ENCODE data around the gene PITPNC1. TPM values are rescaled to one million over a fixed set of nuclear protein-coding genes. Genes with fewer than 3 reads are reported as not detected.

The PITPNC1 gene
- total and polyA plus RNA-seq, 8 donors, result 9.7 to 21.9 (median 11.3) TPM

DNA sequence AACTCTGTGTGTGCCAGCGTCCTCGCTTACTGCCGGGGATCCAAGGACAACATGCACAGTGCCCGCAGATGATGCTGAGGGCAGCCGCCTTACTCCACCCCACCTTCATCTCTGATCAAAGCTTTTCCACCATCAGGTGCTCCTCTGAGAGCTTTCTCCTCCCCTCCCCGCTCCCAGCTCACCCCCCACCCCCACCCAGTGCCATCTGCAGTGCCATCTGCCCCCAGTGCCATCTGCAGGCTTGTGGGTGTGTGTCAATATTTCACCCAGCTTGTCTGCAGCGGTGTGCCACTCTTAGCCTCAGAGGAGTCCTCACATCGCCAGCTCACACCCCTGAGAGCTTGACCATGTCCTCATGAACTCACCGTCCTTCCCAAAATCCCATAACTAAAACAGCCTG lies 242.5 kb downstream of the PITPNC1 start:
- intact Hi-C loops (cut with DNase I), result no loop called here
- no peaks in the 10 kb centered on the region for H3K4me1 ChIP-seq
- H3K36me3 ChIP-seq, result no peaks in the 10 kb centered on the region
- no peaks in the 10 kb centered on the region for H3K27me3 ChIP-seq
- no peak for DNase-seq
- no peak for ATAC-seq
- TF ChIP-seq, protein P1, sequence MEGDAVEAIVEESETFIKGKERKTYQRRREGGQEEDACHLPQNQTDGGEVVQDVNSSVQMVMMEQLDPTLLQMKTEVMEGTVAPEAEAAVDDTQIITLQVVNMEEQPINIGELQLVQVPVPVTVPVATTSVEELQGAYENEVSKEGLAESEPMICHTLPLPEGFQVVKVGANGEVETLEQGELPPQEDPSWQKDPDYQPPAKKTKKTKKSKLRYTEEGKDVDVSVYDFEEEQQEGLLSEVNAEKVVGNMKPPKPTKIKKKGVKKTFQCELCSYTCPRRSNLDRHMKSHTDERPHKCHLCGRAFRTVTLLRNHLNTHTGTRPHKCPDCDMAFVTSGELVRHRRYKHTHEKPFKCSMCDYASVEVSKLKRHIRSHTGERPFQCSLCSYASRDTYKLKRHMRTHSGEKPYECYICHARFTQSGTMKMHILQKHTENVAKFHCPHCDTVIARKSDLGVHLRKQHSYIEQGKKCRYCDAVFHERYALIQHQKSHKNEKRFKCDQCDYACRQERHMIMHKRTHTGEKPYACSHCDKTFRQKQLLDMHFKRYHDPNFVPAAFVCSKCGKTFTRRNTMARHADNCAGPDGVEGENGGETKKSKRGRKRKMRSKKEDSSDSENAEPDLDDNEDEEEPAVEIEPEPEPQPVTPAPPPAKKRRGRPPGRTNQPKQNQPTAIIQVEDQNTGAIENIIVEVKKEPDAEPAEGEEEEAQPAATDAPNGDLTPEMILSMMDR (IDR thresholded peaks at IDR 0.05), result no peak
- no peak overlapping the region for H3K27ac ChIP-seq
- no peaks in the 10 kb centered on the region for H3K9me3 ChIP-seq
- no peak overlapping the region for H3K4me3 ChIP-seq

DNA sequence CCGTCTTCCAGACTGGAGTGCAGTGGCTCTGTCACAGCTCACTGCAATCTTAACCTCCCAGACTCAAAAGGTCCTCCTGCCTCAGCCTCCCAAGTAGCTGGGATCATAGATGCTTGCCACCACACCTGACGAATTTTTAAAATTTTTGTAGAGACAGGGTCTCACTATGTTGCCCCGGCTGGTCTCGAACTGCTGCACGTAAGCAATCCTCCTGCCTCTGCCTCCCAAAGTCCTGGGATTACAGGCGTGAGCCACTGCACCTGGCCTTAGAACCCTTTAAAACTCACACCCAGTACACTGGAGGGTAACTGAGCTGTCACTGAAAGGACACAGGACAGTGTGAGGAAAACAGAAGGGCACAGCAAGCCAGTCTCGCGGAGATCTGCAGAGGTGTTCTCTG lies 243.0 kb downstream of the PITPNC1 start:
- intact Hi-C loops (cut with DNase I), result no loop called here
- Histone ChIP-seq H3K36me3 (no peaks in the 10 kb centered on the region), H3K27ac (no peak overlapping the region), H3K27me3 (no peaks in the 10 kb centered on the region), H3K4me1 (no peaks in the 10 kb centered on the region), H3K4me3 (no peak overlapping the region), H3K9me3 (no peaks in the 10 kb centered on the region)
- TF ChIP-seq, protein P1 (IDR thresholded peaks at IDR 0.05), result no peak
- no peak for ATAC-seq
- no peak for DNase-seq

DNA sequence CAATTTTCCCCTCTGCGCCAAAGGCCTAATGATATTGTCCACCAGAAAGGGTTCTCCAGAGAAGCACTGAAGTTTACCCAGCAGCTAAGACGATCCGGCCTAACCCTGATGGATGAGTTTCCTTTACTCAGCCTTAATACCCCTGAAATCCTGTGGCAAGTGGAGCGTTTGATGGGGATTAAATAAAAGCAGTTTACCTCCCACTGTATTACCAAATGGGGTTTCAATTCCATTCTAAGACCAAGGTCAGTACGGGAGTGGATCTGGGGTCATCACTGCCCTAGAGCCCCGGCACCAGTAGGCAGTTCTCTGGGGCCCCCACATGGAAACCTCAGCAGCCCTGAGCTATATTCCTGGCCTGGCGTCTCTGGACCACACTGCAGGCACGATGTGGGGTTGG lies 243.6 kb downstream of the PITPNC1 start:
- Histone ChIP-seq H3K27me3 (no peaks in the 10 kb centered on the region), H3K9me3 (no peaks in the 10 kb centered on the region), H3K4me3 (no peak overlapping the region), H3K4me1 (no peaks in the 10 kb centered on the region), H3K27ac (no peak overlapping the region), H3K36me3 (no peaks in the 10 kb centered on the region)
- intact Hi-C loops (cut with DNase I), result no loop called here
- ATAC-seq, result no peak
- DNase-seq, result no peak
- TF ChIP-seq, protein P1 (IDR thresholded peaks at IDR 0.05), result no peak

DNA sequence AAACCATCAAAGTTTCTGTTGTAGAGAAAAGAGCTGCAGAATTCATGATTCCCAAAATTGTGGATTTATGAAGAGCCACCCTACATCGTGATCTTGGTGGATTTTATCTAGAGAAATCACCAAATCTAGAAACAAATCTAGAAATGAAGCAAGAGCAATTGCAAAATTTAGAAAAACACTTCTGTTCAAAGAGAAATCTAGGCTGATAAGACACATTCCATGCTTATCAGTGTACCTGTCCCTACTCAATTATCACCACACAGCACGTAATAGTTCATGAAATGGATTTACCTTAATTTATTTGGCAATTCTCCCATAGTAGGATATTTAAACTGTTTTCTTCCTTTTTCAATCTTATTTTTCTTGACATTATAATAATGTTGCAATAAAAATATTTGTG lies 246.7 kb downstream of the PITPNC1 start:
- no peak for DNase-seq
- Histone ChIP-seq H3K27ac (no peak overlapping the region), H3K27me3 (no peaks in the 10 kb centered on the region), H3K4me1 (no peaks in the 10 kb centered on the region), H3K36me3 (no peaks in the 10 kb centered on the region), H3K9me3 (no peaks in the 10 kb centered on the region), H3K4me3 (no peak overlapping the region)
- no peak for ATAC-seq
- TF ChIP-seq, protein P1 (IDR thresholded peaks at IDR 0.05), result no peak
- intact Hi-C loops (cut with DNase I), result no loop called here

DNA sequence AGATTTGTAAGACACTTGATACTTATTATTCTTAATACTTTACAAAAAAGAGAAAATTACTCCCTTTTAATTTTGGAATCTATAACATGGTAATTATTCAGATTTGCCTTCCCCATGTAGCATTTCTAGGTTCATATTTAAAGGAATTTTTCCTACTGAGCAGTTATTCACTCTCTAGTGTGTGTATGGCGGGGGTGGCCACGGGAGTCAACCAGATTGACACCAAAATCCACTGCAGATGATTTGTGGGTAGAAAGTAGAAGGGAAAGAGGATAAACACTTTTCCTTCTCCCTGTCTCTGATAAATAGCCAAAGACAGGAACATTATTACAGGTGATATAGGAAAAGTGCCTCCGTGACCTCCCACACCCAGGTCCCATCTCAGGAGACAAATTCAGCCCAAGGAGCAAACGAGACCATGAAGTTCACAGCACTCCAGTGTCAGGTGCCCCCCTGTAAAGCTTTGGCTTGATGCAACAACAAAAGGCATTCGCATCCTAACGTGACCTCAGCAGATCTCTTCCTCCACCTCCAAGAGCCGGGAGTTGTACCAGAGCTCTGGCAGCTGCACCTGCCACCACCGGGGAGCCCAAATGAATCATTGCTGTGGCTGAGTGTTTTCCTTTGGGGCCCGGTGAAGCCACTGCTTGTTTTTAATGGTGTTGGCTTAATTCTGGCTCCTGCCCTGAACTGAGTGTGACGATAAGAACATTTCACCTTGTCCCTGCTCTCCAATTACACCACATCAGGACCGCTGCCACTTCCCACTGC lies 248.0 kb downstream of the PITPNC1 start:
- DNase-seq (no peak), ATAC-seq (no peak)
- no peaks in the 10 kb centered on the region for H3K4me1 ChIP-seq
- intact Hi-C loops (cut with DNase I), result no loop called here
- no peaks in the 10 kb centered on the region for H3K9me3 ChIP-seq
- H3K36me3 ChIP-seq, result no peaks in the 10 kb centered on the region
- H3K27ac ChIP-seq, result no peak overlapping the region
- H3K27me3 ChIP-seq, result no peaks in the 10 kb centered on the region
- TF ChIP-seq, protein P1 (IDR thresholded peaks at IDR 0.05), result no peak
- H3K4me3 ChIP-seq, result no peak overlapping the region
